Cardiac fibroblast (primary cell): ENCODE measurements around the gene RARRES2.
"Not testable (repeated sequence)": the region's sequence is repeated elsewhere in the genome, so short reads cannot be mapped to it uniquely, and the experiment has no call there.

Experiments used
- DNase-seq, 2 donors: peaks; one replicate each; pipeline versions ENCODE4 v3.0.0 to v3.0.0-alpha.2; 2010; ENCODE audit warnings: low read depth in 2 of 2
- H3K4me3 ChIP-seq, 2 donors: replicated peaks in 1 of 2; 1 replicate in 1 of 2; 2 replicates in 1 of 2; pipeline ENCODE4 v1.5.1; 2011; ENCODE audit warnings: low read depth in 2 of 2, low read length in 2 of 2, mild to moderate bottlenecking in 2 of 2, moderate library complexity in 1 of 2

The RARRES2 gene

GRCh38 chr7:150295614-150296013, 45.8 kb downstream of the RARRES2 start:
- H3K4me3 ChIP-seq, DNase-seq: not testable (repeated sequence)

GRCh38 chr7:150295027-150295426, 46.4 kb downstream of the RARRES2 start:
- H3K4me3 ChIP-seq, DNase-seq: not testable (repeated sequence)

- DNase-seq, result not testable (repeated sequence)
Measured at GRCh38 chr7:150290317-150290716, 51.1 kb downstream of the RARRES2 start.

GRCh38 chr7:150288816-150289215, 52.6 kb downstream of the RARRES2 start:
- DNase-seq, H3K4me3 ChIP-seq: not testable (repeated sequence)

More at GRCh38 chr7:150290317-150290716, 51.1 kb downstream of the RARRES2 start:
- H3K4me3 ChIP-seq, result not testable (repeated sequence)
